ENCODE measurements around the gene PARD3B. TPM values are rescaled to one million over a fixed set of nuclear protein-coding genes. Genes with fewer than 3 reads are reported as not detected.

The PARD3B gene
- total RNA-seq, 1 experiment from 2014 or later = 2.0 TPM

DNA sequence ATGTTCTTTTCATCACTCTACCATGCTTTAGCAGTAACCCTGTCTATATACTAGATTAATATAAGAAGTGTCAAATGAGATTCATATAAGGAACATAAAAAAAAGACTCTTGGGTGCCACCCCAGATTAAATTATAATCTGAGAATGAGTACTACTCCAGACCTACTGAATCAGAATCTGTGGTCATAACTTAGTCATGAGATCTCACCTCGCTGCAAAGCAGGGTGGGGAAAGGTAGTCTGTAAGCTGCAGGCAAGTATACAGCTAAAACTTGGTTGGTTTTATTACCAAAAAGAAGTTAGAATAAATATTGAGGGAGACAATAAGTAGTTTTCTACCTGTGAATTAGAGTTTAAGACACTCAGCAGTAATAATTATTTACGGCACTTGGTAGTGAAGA is 175.6 kb downstream of the PARD3B start:
- H4K20me1 ChIP-seq (ENCODE audit: insufficient read depth) = no peaks in the 10 kb centered on the region
- H3K79me2 ChIP-seq (ENCODE audit: insufficient read depth, low read length) = no peaks in the 10 kb centered on the region
- no TSS peak for BruUV-seq (replicated peaks)
- H3K27me3 ChIP-seq (ENCODE audit: insufficient read depth, low read length) = no peaks in the 10 kb centered on the region
- ATAC-seq (no peak), DNase-seq (ENCODE audit: low read depth, low spot score) (no peak)
- RAD21 ChIA-PET (ENCODE audit: low non-redundant PET in 1 of 2, low total read pairs in 2 of 2, uncharacterized antibody in 2 of 2, unreplicated experiment in 2 of 2) = no interaction called here
- no peaks in the 10 kb centered on the region for H3K4me1 ChIP-seq (ENCODE audit: control insufficient read depth in 1 of 2, insufficient read depth in 2 of 2, low read length in 2 of 2)
- no peak overlapping the region for H2AFZ ChIP-seq (ENCODE audit: low read depth, low read length, poor library complexity, severe bottlenecking)
- TF ChIP-seq POLR2A (IDR thresholded peaks at IDR 0.05; ENCODE audit: borderline replicate concordance, extremely low read depth, insufficient read depth, insufficient read length) (no peak), EGR1 (IDR thresholded peaks at IDR 0.05; ENCODE audit: low read depth) (no peak), TCF7L2 (IDR thresholded peaks at IDR 0.05; ENCODE audit: borderline replicate concordance, extremely low read depth, insufficient read depth, insufficient read length) (no peak), EZH2phosphoT487 (IDR thresholded peaks at IDR 0.05; ENCODE audit: borderline replicate concordance) (no peak), SIN3A (IDR thresholded peaks at IDR 0.05; ENCODE audit: low read depth) (no peak), ZNF274 (IDR thresholded peaks at IDR 0.05; ENCODE audit: low read depth, low read length) (no peak), YY1 (IDR thresholded peaks at IDR 0.05; ENCODE audit: extremely low read depth, insufficient replicate concordance, low read depth, low read length) (no peak)
- TF ChIP-seq, protein P1, sequence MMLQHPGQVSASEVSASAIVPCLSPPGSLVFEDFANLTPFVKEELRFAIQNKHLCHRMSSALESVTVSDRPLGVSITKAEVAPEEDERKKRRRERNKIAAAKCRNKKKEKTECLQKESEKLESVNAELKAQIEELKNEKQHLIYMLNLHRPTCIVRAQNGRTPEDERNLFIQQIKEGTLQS (IDR thresholded peaks at IDR 0.05) = no peak
- TF ChIP-seq, protein P2, sequence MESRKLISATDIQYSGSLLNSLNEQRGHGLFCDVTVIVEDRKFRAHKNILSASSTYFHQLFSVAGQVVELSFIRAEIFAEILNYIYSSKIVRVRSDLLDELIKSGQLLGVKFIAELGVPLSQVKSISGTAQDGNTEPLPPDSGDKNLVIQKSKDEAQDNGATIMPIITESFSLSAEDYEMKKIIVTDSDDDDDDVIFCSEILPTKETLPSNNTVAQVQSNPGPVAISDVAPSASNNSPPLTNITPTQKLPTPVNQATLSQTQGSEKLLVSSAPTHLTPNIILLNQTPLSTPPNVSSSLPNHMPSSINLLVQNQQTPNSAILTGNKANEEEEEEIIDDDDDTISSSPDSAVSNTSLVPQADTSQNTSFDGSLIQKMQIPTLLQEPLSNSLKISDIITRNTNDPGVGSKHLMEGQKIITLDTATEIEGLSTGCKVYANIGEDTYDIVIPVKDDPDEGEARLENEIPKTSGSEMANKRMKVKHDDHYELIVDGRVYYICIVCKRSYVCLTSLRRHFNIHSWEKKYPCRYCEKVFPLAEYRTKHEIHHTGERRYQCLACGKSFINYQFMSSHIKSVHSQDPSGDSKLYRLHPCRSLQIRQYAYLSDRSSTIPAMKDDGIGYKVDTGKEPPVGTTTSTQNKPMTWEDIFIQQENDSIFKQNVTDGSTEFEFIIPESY (IDR thresholded peaks at IDR 0.05; ENCODE audit: extremely low read depth, insufficient replicate concordance, low read length) = no peak
- TF ChIP-seq, protein P3, sequence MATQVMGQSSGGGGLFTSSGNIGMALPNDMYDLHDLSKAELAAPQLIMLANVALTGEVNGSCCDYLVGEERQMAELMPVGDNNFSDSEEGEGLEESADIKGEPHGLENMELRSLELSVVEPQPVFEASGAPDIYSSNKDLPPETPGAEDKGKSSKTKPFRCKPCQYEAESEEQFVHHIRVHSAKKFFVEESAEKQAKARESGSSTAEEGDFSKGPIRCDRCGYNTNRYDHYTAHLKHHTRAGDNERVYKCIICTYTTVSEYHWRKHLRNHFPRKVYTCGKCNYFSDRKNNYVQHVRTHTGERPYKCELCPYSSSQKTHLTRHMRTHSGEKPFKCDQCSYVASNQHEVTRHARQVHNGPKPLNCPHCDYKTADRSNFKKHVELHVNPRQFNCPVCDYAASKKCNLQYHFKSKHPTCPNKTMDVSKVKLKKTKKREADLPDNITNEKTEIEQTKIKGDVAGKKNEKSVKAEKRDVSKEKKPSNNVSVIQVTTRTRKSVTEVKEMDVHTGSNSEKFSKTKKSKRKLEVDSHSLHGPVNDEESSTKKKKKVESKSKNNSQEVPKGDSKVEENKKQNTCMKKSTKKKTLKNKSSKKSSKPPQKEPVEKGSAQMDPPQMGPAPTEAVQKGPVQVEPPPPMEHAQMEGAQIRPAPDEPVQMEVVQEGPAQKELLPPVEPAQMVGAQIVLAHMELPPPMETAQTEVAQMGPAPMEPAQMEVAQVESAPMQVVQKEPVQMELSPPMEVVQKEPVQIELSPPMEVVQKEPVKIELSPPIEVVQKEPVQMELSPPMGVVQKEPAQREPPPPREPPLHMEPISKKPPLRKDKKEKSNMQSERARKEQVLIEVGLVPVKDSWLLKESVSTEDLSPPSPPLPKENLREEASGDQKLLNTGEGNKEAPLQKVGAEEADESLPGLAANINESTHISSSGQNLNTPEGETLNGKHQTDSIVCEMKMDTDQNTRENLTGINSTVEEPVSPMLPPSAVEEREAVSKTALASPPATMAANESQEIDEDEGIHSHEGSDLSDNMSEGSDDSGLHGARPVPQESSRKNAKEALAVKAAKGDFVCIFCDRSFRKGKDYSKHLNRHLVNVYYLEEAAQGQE (IDR thresholded peaks at IDR 0.05; ENCODE audit: low read depth) = no peak
- H3K4me3 ChIP-seq (replicated peaks in 1 of 2; ENCODE audit: low read depth in 1 of 2, low read length in 2 of 2) = no peak overlapping the region
- no peak overlapping the region for H3K9ac ChIP-seq (ENCODE audit: low read length)
- no peaks in the 10 kb centered on the region for H3K36me3 ChIP-seq (ENCODE audit: control insufficient read depth in 1 of 2, insufficient read depth in 2 of 2, low read length in 2 of 2)
- CTCF ChIA-PET = no interaction called here
- POLR2A ChIA-PET = no interaction called here
- H3K9me3 ChIP-seq (ENCODE audit: control insufficient read depth in 1 of 2, insufficient read depth in 1 of 2, low read depth in 1 of 2, low read length in 2 of 2) = no peaks in the 10 kb centered on the region
- no peaks in the 10 kb centered on the region for H3K9me2 ChIP-seq (ENCODE audit: insufficient read depth)
- H3K27ac ChIP-seq (ENCODE audit: low read depth, low read length) = no peak overlapping the region
- no peak overlapping the region for H3K4me2 ChIP-seq (ENCODE audit: low read length)
- intact Hi-C loops (cut with micrococcal nuclease) = no loop called here
